ENCODE data around the gene MOB3B.

The MOB3B gene

GRCh38 chr9:27386571-27387091, 143.0 kb downstream of the MOB3B start:
- no peak for ATAC-seq
- TF ChIP-seq RARB (CRISPR knock-in tag; IDR thresholded peaks at IDR 0.05): no peak
- TF ChIP-seq, protein P1, sequence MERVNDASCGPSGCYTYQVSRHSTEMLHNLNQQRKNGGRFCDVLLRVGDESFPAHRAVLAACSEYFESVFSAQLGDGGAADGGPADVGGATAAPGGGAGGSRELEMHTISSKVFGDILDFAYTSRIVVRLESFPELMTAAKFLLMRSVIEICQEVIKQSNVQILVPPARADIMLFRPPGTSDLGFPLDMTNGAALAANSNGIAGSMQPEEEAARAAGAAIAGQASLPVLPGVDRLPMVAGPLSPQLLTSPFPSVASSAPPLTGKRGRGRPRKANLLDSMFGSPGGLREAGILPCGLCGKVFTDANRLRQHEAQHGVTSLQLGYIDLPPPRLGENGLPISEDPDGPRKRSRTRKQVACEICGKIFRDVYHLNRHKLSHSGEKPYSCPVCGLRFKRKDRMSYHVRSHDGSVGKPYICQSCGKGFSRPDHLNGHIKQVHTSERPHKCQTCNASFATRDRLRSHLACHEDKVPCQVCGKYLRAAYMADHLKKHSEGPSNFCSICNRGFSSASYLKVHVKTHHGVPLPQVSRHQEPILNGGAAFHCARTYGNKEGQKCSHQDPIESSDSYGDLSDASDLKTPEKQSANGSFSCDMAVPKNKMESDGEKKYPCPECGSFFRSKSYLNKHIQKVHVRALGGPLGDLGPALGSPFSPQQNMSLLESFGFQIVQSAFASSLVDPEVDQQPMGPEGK (CRISPR knock-in tag; IDR thresholded peaks at IDR 0.05; ENCODE audit: borderline replicate concordance): no peak
- no peak for TF ChIP-seq BACH2 (CRISPR knock-in tag; IDR thresholded peaks at IDR 0.05; ENCODE audit: borderline replicate concordance)
- TF ChIP-seq SNAI2 (CRISPR knock-in tag; IDR thresholded peaks at IDR 0.05): no peak
- no peak for TF ChIP-seq GLIS3 (CRISPR knock-in tag; IDR thresholded peaks at IDR 0.05)
- TF ChIP-seq ZNF565 (CRISPR knock-in tag; conservative IDR thresholded peaks at IDR 0.05; ENCODE audit: low read depth): no peak
- TF ChIP-seq, protein P2, sequence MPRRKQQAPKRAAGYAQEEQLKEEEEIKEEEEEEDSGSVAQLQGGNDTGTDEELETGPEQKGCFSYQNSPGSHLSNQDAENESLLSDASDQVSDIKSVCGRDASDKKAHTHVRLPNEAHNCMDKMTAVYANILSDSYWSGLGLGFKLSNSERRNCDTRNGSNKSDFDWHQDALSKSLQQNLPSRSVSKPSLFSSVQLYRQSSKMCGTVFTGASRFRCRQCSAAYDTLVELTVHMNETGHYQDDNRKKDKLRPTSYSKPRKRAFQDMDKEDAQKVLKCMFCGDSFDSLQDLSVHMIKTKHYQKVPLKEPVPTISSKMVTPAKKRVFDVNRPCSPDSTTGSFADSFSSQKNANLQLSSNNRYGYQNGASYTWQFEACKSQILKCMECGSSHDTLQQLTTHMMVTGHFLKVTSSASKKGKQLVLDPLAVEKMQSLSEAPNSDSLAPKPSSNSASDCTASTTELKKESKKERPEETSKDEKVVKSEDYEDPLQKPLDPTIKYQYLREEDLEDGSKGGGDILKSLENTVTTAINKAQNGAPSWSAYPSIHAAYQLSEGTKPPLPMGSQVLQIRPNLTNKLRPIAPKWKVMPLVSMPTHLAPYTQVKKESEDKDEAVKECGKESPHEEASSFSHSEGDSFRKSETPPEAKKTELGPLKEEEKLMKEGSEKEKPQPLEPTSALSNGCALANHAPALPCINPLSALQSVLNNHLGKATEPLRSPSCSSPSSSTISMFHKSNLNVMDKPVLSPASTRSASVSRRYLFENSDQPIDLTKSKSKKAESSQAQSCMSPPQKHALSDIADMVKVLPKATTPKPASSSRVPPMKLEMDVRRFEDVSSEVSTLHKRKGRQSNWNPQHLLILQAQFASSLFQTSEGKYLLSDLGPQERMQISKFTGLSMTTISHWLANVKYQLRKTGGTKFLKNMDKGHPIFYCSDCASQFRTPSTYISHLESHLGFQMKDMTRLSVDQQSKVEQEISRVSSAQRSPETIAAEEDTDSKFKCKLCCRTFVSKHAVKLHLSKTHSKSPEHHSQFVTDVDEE (CRISPR knock-in tag; IDR thresholded peaks at IDR 0.05): no peak
- TF ChIP-seq CREB5 (CRISPR knock-in tag; IDR thresholded peaks at IDR 0.05; ENCODE audit: low read depth): no peak
- no peak for TF ChIP-seq ZNF70 (CRISPR knock-in tag; IDR thresholded peaks at IDR 0.05)
- TF ChIP-seq PPARA (CRISPR knock-in tag; IDR thresholded peaks at IDR 0.05; ENCODE audit: borderline replicate concordance): no peak
- TF ChIP-seq ZFP30 (CRISPR knock-in tag; IDR thresholded peaks at IDR 0.05): no peak
- TF ChIP-seq ARNTL (CRISPR knock-in tag; IDR thresholded peaks at IDR 0.05; ENCODE audit: borderline replicate concordance, low read depth): no peak
- no peak for TF ChIP-seq CSRNP3 (CRISPR knock-in tag; IDR thresholded peaks at IDR 0.05)
- TF ChIP-seq OSR1 (CRISPR knock-in tag; IDR thresholded peaks at IDR 0.05): no peak
- TF ChIP-seq CSDC2 (CRISPR knock-in tag; IDR thresholded peaks at IDR 0.05): no peak
- TF ChIP-seq ISL1 (CRISPR knock-in tag; IDR thresholded peaks at IDR 0.05): no peak
- no peak for TF ChIP-seq ZFP3 (CRISPR knock-in tag; IDR thresholded peaks at IDR 0.05)
- TF ChIP-seq TCF4 (CRISPR knock-in tag; IDR thresholded peaks at IDR 0.05; ENCODE audit: borderline replicate concordance): no peak

GRCh38 chr9:27385606-27386322, 143.8 kb downstream of the MOB3B start:
- TF ChIP-seq SNAI2 (CRISPR knock-in tag; IDR thresholded peaks at IDR 0.05): no peak
- no peak for TF ChIP-seq TCF4 (CRISPR knock-in tag; IDR thresholded peaks at IDR 0.05; ENCODE audit: borderline replicate concordance)
- TF ChIP-seq ZFP3 (CRISPR knock-in tag; IDR thresholded peaks at IDR 0.05): no peak
- no peak for TF ChIP-seq CSRNP3 (CRISPR knock-in tag; IDR thresholded peaks at IDR 0.05)
- TF ChIP-seq BACH2 (CRISPR knock-in tag; IDR thresholded peaks at IDR 0.05; ENCODE audit: borderline replicate concordance): no peak
- TF ChIP-seq ESRRG (CRISPR knock-in tag; IDR thresholded peaks at IDR 0.05): no peak
- no peak for TF ChIP-seq ZNF70 (CRISPR knock-in tag; IDR thresholded peaks at IDR 0.05)
- TF ChIP-seq ARNTL (CRISPR knock-in tag; IDR thresholded peaks at IDR 0.05; ENCODE audit: borderline replicate concordance, low read depth): no peak
- no peak for TF ChIP-seq ISL1 (CRISPR knock-in tag; IDR thresholded peaks at IDR 0.05)

More at GRCh38 chr9:27385606-27386322, 143.8 kb downstream of the MOB3B start:
- ATAC-seq: no peak

Measured in SK-N-SH treated with all-trans-retinoic acid at 6 μM for 48 hours (cell line).